ENCODE results near the gene FAM3A. TPM values are rescaled to one million over a fixed set of nuclear protein-coding genes. Genes with fewer than 3 reads are reported as not detected.

The FAM3A gene
- total and polyA plus RNA-seq, 2 donors (not counting 1 experiment from before 2014, with no cell fraction given): 17.3 to 30.2 TPM

DNA sequence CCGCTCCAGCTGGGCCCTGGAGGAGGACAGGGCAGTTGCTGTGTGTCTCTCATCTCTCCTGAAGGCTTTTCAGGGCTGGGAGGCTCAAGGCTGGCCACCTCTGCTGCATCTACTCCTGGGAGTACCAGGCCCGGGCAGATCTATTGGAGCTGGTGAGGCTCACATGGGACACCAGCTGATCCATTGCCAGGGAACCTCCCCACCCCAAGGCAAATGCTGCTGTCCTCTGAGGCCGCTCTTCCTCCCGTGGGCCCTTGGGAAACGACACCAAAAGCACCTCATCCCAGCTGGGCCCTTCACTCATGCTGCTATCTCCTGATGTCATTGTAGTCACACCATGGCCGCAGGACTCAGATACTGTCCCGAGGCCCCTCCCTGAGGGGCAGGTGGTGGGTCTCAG lies 33.2 kb downstream of the FAM3A start:
- Histone ChIP-seq H3K4me1 (ENCODE audit: control insufficient read depth, extremely low read depth, insufficient read depth, low read length) (no peaks in the 10 kb centered on the region), H3K27ac (ENCODE audit: insufficient read depth, low read length) (no peak overlapping the region), H3K79me2 (ENCODE audit: control insufficient read depth, insufficient read depth, low read length) (no peaks in the 10 kb centered on the region), H3K27me3 (ENCODE audit: control insufficient read depth, insufficient read depth, low read length) (no peaks in the 10 kb centered on the region), H3K4me3 (replicated peaks in 1 of 4; ENCODE audit: control extremely low read depth in 1 of 4, insufficient read depth in 1 of 4, low read depth in 3 of 4, low read length in 4 of 4) (no peak overlapping the region), H3K36me3 (ENCODE audit: control insufficient read depth, insufficient read depth, low read length) (no peaks in the 10 kb centered on the region), H2AFZ (ENCODE audit: low read length) (no peak overlapping the region), H3K9me3 (ENCODE audit: control insufficient read depth, insufficient read depth, low read depth, low read length) (no peaks in the 10 kb centered on the region), H3K4me2 (ENCODE audit: extremely low read depth, insufficient read depth, low read length) (no peak overlapping the region), H4K20me1 (ENCODE audit: control insufficient read depth, extremely low read depth, insufficient read depth, low read length) (no peaks in the 10 kb centered on the region), H3K9ac (ENCODE audit: insufficient read depth, low read length) (no peak overlapping the region)
- DNase-seq (ENCODE audit: low read depth in 2 of 2): no peak
- TF ChIP-seq, protein P1, sequence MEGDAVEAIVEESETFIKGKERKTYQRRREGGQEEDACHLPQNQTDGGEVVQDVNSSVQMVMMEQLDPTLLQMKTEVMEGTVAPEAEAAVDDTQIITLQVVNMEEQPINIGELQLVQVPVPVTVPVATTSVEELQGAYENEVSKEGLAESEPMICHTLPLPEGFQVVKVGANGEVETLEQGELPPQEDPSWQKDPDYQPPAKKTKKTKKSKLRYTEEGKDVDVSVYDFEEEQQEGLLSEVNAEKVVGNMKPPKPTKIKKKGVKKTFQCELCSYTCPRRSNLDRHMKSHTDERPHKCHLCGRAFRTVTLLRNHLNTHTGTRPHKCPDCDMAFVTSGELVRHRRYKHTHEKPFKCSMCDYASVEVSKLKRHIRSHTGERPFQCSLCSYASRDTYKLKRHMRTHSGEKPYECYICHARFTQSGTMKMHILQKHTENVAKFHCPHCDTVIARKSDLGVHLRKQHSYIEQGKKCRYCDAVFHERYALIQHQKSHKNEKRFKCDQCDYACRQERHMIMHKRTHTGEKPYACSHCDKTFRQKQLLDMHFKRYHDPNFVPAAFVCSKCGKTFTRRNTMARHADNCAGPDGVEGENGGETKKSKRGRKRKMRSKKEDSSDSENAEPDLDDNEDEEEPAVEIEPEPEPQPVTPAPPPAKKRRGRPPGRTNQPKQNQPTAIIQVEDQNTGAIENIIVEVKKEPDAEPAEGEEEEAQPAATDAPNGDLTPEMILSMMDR (conservative IDR thresholded peaks at IDR 0.05 in 1 of 2, IDR thresholded peaks at IDR 0.05 in 1 of 2; ENCODE audit: low read depth in 1 of 2, low read length in 2 of 2): no peak
- TF ChIP-seq EZH2 (IDR thresholded peaks at IDR 0.05; ENCODE audit: low read length, missing control alignments): no peak

DNA sequence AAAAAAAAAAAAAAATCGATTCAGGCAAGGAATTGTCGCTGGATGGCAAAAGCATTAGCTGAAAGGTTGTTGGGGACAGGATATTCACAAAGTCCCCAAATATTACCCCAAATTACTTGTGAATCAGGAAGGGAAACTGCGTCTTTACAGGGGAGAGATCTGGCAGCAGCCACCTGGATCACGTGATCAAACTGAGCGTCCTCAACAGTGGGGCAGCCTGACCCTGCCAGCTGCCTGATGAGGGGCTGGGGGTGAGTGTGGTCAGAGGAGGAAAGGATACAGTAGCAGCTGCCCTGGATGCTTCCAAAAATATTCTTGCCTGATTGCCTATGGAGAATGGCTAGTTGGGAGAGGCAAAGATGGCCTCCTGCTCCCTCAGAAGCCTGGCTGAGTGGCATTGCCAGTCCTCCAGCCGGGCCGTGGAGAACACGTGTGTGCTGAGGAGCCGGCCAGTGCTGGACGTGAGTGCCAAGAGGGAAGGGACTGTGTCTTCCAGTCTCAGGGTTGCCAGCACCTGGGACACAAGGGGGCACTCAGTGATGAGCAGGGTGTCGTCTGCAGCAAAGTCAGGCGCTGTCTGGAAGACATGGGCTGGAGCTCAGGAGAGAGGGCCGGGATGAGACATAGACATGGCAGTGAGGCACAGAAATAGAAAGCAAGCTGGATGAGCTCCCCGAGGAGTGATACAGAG lies 34.0 kb downstream of the FAM3A start:
- Histone ChIP-seq H3K4me2 (ENCODE audit: extremely low read depth, insufficient read depth, low read length) (no peak overlapping the region), H3K79me2 (ENCODE audit: control insufficient read depth, insufficient read depth, low read length) (no peaks in the 10 kb centered on the region), H3K4me3 (replicated peaks in 1 of 4; ENCODE audit: control extremely low read depth in 1 of 4, insufficient read depth in 1 of 4, low read depth in 3 of 4, low read length in 4 of 4) (no peak overlapping the region), H3K36me3 (ENCODE audit: control insufficient read depth, insufficient read depth, low read length) (no peaks in the 10 kb centered on the region), H3K27me3 (ENCODE audit: control insufficient read depth, insufficient read depth, low read length) (no peaks in the 10 kb centered on the region), H3K27ac (ENCODE audit: insufficient read depth, low read length) (no peak overlapping the region), H2AFZ (ENCODE audit: low read length) (no peak overlapping the region), H3K9ac (ENCODE audit: insufficient read depth, low read length) (no peak overlapping the region), H3K9me3 (ENCODE audit: control insufficient read depth, insufficient read depth, low read depth, low read length) (no peaks in the 10 kb centered on the region), H3K4me1 (ENCODE audit: control insufficient read depth, extremely low read depth, insufficient read depth, low read length) (no peaks in the 10 kb centered on the region), H4K20me1 (ENCODE audit: control insufficient read depth, extremely low read depth, insufficient read depth, low read length) (no peaks in the 10 kb centered on the region)
- DNase-seq (ENCODE audit: low read depth in 2 of 2): no peak
- TF ChIP-seq EZH2 (IDR thresholded peaks at IDR 0.05; ENCODE audit: low read length, missing control alignments): no peak
- TF ChIP-seq, protein P1 (conservative IDR thresholded peaks at IDR 0.05 in 1 of 2, IDR thresholded peaks at IDR 0.05 in 1 of 2; ENCODE audit: low read depth in 1 of 2, low read length in 2 of 2): no peak

DNA sequence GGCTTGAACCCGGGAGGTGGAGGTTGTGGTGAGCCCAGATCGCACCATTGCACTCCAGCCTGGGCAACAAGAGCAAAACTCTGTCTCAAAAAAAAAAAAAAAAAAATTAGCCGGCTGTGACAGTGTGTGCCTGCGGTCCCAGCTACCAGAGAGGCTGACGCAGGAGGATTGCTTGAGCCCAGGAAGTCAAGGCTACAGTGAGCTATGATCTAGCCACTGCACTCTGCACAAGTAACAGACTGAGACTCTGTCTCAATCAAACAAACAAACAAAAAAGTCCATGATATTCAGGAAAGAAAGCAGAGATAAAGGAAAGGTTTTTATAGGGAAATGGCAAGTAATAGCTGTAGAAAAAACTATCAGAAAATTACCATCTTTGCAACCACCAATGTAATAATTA lies 34.8 kb downstream of the FAM3A start:
- DNase-seq (ENCODE audit: low read depth in 2 of 2): no peak
- no peak overlapping the region for H3K4me2 ChIP-seq (ENCODE audit: extremely low read depth, insufficient read depth, low read length)
- H3K4me1 ChIP-seq (ENCODE audit: control insufficient read depth, extremely low read depth, insufficient read depth, low read length): no peaks in the 10 kb centered on the region
- TF ChIP-seq, protein P1 (conservative IDR thresholded peaks at IDR 0.05 in 1 of 2, IDR thresholded peaks at IDR 0.05 in 1 of 2; ENCODE audit: low read depth in 1 of 2, low read length in 2 of 2): no peak
- no peak for TF ChIP-seq EZH2 (IDR thresholded peaks at IDR 0.05; ENCODE audit: low read length, missing control alignments)
- no peak overlapping the region for H3K27ac ChIP-seq (ENCODE audit: insufficient read depth, low read length)
- H2AFZ ChIP-seq (ENCODE audit: low read length): no peak overlapping the region
- H4K20me1 ChIP-seq (ENCODE audit: control insufficient read depth, extremely low read depth, insufficient read depth, low read length): no peaks in the 10 kb centered on the region
- no peak overlapping the region for H3K9ac ChIP-seq (ENCODE audit: insufficient read depth, low read length)
- H3K4me3 ChIP-seq (replicated peaks in 1 of 4; ENCODE audit: control extremely low read depth in 1 of 4, insufficient read depth in 1 of 4, low read depth in 3 of 4, low read length in 4 of 4): no peak overlapping the region
- no peaks in the 10 kb centered on the region for H3K36me3 ChIP-seq (ENCODE audit: control insufficient read depth, insufficient read depth, low read length)
- no peaks in the 10 kb centered on the region for H3K9me3 ChIP-seq (ENCODE audit: control insufficient read depth, insufficient read depth, low read depth, low read length)
- H3K27me3 ChIP-seq (ENCODE audit: control insufficient read depth, insufficient read depth, low read length): no peaks in the 10 kb centered on the region
- no peaks in the 10 kb centered on the region for H3K79me2 ChIP-seq (ENCODE audit: control insufficient read depth, insufficient read depth, low read length)
